HG02943 (cell line): ENCODE measurements around the gene ACSF3.
"Not testable (repeated sequence)": the region's sequence is repeated elsewhere in the genome, so short reads cannot be mapped to it uniquely, and the experiment has no call there.

Experiments used
- ATAC-seq: cut with Tn5 transposase; IDR thresholded peaks from one replicate; pipeline ENCODE4 v1.9.1; 2021; ENCODE audit warnings: mild to moderate bottlenecking, low read depth, moderate library complexity; ENCODE audit not compliant: unreplicated experiment

Gene ACSF3

DNA sequence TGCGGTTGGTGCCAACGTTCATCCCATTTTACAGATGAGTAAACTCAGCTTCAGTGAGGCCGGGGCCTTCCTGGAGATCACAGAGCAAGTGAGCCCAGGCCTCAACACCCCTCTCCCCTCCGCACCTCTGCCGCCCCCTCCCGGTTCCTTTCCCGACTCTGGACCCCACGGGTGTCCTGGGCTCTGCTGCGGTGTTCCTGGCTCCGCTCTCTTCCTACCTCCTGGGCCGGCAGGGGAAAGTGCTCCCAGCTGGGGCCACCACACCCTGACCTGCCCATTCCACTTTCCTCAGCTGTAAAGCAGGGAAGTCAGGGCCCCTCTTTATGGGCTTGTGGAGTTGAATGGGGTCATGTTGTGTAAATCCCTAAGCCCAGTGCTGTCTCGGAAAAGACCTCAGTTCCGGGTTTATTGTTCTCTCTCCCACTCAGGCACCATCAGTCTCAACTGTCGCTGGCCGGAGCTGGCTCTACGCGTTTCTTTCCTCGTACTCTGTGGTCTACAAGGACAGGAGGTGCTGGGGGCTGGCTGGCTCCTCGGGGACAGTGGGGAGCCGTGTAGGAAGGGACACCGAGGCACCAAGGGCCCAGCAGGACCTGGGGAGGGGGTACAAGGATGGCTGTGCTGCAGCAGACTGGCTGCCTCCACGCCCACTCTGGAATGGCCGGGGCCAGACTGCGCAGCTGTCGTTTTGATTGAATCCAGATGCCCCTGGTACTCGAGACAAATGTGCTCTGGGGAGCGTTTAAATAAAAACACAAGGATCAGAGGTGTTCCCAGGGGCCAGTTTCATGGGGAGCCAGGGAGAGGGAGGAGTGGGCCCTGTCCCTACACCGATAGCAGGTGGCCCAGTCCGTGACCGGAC, 21.7 kb upstream of the ACSF3 start:
- no peak for ATAC-seq

DNA sequence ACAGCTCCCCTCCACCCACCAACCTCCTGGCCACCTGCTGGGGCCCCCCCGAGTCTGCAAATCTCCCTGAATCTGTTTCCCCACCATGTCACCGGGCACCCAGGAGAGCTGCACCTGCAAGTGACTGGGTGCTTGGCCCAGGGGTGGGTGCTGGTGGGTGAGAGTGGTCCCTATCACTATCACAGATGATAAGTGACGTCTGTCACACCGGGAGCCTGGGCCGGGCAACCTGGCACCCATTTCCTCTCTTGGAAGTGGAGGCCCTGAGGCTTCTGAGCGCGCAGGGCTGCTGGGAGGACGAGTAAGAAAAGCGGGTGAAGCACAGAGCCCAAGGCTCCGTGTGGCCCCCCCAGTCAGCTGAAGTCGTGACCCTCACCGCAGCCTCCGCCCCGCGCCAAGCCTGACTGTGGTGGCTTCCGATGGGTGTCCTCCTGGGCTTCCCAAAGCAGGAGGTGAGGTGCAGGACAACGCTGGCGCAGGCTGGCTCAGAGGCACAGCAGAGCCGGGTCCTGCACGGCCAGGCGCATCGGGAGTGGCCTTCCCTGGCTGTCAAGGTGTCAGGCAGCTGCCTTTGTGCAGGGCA, 21.0 kb upstream of the ACSF3 start:
- no peak for ATAC-seq

DNA sequence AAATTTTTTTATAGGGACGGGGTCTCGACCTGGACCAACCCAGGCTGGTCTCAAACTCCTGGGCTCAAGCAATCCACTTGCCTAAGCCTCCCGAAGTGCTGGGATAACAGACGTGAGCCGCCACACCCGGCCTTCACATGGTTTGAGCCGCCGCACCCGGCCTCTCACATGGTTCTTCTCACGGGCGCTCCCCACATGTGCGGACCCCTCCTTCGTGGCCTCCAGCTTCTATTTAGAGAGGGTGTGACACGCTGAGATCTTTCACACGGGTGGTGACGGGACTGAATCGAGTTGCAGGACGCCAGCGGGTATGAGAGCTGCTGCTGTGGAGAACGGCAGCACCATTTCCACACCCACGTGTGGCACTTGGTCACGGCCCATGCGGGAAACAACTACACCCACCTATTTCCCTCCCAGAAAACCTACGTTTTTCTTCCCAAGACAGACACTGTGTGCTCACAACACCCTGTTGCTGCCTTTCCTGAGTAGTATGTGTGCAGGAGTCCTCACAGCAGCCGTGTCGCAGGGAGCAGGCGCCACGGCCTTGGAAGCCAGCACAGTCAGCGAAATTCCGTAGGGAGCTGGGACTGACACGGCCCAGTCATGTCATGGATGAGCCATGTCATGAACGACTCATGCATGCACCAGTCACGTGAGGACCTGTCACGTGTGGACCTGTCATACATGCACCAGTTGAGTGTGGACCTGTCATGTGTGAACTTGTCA, 20.1 kb upstream of the ACSF3 start:
- ATAC-seq = no peak

DNA sequence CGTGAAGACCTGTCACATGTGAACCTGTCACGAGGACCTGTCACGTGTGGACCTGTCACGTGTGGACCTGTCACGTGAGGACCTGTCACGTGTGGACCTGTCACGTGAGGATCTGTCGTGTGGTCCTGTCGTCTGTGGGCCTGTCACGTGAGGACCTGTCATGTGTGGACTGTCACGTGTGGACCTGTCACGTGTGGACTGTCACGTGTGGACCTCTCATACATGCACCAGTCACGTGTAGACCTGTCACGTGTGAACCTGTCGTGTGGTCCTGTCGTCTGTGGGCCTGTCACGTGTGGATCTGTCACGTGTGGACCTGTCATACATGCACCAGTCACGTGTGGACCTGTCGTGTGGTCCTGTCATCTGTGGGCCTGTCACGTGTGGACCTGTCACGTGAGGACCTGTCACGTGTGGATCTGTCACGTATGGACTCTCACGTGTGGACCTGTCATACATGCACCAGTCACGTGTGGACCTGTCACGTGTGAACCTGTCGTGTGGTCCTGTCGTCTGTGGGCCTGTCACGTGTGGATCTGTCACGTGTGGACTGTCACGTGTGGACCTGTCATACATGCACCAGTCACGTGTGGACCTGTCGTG, 19.5 kb upstream of the ACSF3 start:
- not testable (repeated sequence) for ATAC-seq

DNA sequence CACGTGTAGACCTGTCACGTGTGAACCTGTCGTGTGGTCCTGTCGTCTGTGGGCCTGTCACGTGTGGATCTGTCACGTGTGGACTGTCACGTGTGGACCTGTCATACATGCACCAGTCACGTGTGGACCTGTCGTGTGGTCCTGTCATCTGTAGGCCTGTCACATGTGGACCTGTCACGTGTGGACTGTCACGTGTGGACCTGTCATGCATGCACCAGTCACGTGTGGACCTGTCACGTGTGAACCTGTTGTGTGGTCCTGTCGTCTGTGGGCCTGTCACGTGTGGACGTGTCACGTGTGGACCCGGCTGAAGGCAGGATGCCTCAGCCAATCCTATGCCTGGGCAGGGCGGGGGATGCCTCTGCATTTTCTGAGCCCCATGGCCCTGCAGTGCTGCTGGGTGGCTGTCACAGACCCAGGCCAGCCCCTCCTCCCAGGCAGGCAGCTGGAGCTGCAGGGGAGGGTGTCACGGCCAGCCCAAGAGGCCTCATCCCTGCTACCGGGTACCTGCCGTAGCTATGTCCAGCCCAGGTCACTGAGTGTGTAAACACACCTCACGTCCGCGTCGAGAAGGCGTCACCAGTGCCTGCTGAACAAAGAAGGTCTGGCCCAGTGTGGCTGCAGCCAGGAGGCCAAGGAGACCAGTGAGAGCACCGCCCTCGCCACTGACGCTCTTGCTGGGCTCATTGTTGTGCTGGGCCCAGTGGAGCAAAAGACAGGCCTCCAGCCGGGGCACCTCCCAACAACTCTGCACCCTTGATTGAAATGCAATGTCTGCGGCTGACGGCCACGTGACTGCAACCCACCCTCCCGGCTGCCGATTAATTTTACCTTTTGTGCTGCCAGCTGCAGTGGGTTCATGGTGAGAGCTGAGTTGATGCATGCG, 18.6 kb upstream of the ACSF3 start:
- ATAC-seq = no peak

DNA sequence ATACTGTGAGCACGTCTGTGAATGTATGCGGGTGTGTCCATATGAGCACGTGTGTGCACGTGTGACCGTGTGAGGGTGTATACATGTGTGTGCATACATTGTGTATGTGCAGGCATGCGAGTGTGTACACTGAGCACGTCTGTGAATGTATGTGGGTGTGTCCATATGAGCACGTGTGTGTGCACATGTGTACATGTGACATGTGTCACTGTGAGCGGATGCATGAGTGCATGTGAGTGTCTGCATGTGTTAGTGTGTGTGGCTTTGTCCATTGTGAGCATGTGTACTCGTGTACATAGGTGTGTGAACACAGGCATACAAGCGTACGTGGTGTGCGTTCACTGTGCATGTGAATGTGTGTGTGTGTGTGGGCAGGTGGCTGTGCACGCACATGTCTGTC, 17.5 kb upstream of the ACSF3 start:
- ATAC-seq = no peak

DNA sequence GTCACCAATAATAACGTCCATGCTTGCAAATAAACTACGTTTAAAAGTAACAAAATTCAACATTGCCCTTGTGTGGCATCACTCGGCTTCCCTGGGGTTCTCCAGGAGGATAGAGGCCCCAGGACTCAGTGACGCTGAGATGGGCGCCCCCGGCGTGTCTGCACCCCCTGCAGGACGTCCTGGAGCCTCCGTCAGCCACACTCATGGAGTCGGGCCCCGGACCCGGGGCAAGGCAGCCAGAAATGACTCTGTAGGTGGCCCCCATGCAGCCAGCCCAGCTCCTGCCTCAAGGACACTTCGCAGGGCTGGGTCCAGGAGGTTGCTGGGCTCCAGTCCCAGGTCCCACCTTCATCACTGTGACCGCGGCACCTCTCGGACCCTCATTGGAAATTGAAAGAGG, 16.6 kb upstream of the ACSF3 start:
- no peak for ATAC-seq

DNA sequence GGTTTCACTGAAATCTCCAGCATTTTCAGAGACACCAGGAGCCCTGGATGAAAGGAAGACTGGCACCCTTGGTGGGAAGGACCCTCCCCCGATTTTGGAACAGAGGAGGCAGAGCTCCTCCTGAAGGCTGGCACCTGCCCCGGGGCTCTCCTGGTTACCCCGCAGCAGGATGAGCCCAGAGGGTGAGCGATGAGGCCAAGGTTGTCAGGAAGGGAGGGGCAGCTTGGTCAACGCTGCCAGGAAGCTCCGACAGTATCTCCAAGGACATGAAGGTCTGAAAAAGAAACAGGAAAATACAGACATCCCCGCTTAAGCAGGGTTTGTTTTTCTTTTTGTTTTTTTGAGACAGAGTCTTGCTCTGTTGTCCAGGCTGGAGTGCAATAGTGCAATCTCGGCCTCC, 15.5 kb upstream of the ACSF3 start:
- no peak for ATAC-seq

DNA sequence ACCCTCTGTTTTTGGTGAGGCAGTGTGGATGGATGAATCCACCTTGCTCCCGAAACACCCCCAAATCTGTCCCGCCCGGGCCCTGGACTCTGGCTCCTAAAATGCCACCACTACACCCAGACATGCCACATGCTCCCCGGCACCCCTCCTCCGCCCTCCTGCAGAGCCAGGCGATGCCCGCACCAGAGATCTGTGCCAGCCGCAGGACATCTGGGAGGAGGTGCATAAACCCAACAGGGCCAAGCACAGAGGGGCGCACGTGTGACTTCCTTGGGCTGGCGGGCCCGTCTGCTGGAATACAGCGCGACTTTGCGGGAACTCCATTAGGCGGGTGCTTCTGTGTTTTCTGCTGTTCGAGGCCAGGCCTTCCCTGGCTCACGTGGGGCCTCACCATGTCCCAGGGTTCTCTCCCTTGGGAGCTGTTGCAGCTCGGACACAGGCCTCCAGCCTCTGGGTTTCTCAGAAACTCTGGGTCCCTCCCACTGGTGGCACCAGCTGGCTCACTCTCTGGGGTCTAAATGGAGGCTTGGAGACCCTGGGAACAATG, 14.1 kb upstream of the ACSF3 start:
- ATAC-seq = no peak

DNA sequence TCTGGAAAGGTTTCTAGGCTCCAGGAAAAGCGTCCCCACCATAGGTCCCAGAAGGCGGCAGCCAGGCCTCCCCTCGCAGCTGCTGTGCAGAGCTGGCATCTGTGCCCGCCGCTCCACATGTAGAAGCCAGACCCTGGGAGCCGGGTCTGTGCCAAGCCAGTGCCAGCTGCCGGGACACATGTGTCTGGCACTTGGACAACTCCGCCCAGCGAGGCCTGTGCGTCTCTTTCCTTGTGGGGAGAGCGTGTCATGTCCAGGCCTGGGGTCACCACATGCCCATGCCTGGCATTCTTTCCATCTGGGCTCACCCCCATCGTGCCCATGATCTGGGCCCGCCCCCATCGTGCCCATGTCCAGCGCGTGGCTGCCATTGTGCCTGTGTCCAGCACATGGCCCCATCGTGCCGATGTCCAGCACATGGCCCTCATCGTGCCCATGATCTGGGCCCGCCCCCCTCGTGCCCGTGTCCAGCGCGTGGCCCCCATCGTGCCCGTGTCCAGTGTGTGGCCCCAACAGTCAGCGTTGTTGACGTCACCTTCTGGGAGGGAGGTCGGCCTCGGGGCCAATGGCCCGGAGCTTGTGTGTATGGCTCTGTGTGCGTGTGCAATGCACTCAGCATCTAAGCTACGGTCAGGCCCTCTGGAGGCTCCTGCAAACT, 13.3 kb upstream of the ACSF3 start:
- no peak for ATAC-seq

DNA sequence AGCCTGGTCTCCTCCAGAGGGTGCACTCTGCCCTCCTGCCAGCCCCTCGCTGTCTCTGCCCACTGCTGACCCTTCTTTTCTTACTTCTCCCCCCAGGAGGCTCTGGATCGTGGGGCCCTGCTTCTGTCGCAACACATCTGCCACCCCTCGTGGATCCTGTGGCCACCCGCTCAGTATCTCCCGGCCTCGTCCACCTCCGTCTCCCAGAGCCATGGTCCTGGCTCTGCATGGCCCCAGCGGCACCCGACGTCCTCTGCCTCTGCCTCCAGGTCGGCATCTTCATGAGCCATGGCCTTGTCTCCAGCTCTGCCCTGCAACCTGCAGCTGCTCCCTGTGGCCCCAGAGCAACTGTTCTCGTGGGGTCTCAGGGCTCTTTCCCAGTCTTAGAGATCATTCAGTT, 12.1 kb upstream of the ACSF3 start:
- ATAC-seq = no peak

DNA sequence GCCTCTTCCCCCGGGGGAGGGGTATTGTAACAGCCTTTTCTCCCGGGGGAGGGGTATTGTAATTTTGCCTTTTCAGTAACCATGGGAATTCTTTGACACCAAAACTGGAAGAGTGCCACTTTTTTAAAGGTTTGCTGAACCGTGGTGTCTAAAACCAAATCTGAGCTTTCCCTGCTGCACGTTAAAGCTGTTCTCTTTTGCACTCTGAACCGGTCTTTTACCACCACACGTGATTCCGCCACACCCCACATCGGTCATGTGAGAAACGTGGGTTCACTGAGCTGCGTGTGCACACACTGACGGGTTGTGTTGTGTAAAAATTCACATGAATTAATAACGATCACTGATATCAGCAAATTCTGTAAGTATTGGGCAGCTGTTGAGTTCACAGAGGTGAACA, 9.2 kb upstream of the ACSF3 start:
- no peak for ATAC-seq

DNA sequence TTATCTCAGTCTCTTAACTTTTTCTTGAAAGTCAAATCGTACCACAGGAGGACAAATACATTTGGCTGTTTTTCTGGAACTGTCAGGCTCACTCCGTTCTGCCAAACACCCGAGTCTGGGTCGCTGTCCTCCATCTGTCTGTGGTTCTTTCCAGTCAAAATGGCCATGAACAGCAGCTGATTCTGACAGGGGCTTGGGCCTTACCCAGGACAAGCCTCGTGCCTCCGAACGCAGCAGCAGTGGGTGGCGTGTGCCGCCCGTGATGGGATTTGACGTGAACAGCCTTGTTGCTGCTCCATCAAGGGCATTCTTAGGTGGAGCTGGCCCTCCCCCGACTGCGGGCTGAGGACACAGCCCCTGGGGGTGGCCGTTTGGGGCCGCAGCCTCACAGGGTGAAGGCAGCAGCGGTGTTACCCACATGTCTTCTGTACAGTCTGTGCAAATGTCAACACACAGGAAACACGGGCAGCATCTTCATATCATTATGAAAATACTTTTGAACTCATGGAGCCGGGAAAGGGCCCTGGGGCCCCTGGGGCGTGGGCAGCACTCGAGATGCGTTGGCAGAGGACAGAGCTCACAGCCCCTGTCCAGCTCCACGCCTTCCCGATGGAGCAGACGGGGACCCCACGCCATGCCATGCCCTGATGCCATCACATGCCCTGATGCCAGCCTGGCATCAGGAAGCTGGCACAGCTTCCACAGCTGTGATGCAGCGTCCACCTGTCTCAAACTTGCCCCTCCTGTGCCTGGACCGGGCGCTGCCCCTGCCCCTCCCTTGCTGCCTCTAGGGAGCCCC, 8.6 kb upstream of the ACSF3 start:
- ATAC-seq = no peak

DNA sequence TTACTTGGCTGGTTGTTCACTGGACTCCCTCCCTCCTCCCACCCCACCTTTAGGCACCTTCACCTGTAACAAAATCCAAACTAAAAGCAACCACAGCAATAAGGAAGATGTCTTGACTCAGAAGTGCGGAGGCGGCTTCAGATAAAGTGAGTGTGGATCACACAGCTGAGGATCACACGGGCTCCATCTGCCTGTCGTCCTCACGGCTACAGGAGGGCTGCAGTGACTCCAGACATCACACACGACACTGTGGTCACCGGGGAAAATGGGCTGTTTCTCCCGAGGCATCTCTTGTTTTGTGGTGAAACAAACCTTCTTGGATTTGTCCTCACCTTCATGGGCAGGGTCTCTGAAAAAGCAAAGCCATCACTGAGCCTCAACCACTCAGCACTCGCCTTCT, 7.9 kb upstream of the ACSF3 start:
- no peak for ATAC-seq

DNA sequence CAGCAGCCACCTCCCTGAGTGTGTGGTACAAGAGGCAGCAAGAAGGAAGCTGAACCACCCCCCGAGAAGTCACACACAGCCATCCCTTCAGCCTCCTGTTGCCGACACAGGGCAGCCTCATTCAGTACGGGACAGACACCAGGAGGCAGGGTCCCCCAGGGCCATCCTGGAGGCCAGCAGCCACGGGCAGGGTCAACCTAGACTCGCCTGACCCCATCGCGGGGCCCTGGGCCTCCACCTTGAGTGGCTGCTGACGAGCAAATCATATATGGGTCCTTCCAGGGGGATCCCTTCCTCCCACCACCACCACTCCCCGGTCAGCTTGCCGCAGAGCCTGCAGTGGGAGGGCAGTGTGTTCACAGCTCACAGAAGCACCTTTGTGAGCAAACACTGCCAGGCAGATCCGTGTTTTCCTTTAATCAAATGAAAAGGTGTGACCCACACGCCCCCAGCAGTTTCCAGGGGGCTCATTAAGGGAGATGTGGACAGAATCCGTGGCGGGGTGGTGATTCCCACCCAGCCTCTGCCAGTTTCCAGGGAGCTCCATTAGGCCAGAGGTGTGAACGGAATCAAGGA, 5.6 kb upstream of the ACSF3 start:
- ATAC-seq = no peak

DNA sequence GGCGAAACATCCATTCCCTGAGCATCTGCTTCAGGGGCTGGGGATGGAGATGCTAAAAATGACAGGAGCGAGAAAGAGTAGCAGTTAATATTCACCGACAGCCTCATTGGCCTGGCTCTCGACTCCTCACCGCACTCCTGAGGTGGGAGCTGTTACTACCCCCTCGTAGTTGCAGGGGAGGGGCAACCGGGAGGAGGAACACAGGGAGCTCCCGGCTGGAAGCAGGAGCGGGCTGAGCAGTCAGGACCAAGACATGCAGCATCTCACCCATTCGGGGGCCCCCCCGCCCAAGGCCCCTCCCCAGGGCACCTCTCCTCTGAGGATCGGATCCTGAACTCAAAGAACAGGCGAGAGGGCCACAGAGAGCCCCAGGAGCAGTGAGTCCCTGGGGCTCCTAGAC, 4.5 kb upstream of the ACSF3 start:
- ATAC-seq = no peak

DNA sequence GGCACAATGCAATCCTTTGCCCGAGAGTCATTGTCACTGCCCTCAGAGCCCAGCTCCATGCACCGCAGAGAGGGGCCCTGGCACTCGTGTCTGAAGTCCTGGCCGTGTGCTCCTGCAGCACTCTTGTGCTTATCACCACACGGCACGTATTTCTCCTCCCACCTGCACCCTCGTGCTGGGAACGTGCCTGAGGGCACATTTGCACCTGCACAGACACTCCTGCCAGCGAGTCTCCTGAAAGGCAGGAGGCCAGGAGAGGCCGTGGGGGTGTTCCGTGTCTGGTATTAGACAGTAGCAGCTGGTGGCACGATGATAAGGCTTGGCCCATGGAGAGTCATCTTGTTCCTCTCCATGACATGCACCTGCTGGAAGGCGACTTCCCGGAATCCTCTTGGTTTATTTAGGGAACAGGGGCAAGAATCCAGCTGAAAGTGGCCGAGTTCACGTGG, 3.4 kb upstream of the ACSF3 start:
- ATAC-seq = no peak

DNA sequence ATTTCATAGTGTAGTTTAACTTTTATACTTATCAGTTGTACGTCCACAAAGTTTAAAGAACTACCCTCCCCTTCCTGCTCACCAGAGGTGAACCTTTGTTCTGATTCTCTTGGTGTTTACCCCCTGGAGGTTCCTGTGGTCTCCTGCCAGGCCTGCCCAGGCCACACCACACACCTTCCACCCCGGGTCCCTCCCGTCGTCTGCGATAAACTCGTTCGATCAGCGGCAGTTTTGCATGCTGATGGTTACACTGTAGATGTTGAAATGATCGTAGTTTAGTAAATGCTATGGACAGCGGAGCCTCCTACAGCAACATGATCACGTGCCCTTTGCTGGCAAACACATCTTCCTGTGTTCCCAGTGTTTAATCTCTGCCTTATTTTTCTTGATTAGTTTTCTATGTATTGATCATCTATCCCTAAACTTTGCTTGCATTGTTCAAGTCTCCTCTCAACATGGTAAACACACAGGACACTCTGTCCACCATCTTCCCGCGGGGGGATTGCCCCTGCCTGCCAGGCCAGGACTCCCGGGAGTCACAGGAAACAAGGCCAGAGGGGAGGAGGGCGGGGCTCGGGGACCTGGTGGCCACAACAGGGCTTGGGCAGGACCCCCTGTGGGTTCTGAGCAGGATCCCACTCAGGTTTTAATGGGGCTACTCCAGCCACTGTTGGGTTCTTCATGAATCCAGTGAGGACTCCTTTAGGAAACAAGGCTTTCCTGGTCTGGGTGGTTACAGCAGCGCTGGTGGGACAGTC, 2.8 kb upstream of the ACSF3 start:
- no peak for ATAC-seq
